ENCODE measurements around the gene PCED1A. TPM values are rescaled to one million over a fixed set of nuclear protein-coding genes. Genes with fewer than 3 reads are reported as not detected.

PCED1A gene
- polyA plus RNA-seq, 10 donors, result 19.9 to 37.6 (median 26.2) TPM

DNA sequence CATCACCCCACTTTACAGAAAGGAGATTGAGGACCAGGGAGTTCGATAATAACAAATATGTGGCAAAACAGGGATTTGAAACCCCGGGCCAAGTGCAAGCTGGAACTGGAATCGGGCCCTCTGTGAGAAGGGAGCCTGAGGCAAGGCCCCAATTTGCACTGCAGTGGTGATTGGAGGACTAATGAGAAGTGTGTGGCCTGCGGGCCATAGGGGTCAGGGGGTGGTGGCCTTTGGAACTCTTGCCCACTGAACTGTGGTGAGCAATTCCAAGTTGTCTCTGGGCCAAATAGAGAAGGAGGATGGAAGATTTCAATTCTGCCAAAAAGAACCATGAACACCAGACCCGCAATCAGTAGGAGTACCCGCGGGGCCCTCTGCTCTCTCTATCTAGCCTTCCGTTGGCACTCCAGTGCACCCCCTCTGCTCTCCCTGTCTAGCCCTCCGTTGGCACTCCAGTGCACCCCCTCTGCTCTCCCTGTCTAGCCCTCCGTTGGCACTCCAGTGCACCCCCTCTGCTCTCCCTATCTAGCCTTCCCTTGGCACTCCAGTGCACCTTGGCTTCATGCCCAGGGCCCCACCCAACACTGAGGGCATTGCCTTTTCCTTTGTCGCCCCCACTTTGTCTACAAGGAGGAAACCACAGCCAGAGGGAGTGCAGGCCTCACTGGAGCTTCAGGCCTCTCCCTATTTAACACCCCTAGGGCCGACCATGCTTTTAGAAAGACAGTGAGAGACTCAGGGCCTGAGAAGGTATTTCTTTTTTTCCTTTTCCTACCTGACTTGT, 26.8 kb upstream of the PCED1A start:
- no peak for DNase-seq

DNA sequence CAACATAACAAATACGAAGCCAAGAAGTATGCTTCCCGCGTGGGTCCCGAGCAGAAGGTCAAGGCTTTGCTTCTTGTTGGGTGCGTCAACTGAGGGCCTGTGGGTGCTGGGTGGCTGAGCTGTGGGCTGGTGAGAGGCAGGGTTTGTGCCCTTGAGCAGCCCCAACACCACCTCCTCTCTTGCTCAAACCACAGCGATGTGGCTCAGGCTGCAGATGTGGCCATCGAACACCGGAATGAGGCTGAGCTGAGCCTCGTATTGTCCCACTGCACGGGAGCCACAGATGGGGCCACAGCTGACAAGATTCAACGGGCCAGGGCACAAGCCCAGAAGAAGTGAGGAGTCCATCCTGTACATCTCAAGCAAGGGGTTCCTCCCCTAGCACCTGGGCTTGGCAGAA, 25.8 kb upstream of the PCED1A start:
- DNase-seq, result no peak

DNA sequence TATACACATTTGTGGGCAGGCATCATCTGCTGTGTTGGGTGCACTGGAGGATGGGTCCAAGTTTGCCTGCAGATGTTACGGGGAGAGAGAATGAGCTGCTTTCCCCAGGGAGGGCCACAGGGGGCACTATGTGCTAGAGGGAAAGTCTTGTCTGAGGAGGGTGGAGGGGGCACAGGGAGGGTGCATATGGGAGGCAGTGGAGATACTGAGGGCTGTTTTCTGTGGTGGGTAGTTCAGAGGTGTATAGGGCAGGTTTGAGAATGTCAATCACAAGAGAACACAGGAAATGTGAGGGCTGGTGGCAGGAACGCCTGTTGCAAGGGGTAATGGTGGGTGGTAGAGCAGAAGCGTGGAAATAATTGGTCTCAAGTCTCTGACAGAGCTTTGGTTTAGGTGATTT, 25.2 kb upstream of the PCED1A start:
- DNase-seq, result no peak

DNA sequence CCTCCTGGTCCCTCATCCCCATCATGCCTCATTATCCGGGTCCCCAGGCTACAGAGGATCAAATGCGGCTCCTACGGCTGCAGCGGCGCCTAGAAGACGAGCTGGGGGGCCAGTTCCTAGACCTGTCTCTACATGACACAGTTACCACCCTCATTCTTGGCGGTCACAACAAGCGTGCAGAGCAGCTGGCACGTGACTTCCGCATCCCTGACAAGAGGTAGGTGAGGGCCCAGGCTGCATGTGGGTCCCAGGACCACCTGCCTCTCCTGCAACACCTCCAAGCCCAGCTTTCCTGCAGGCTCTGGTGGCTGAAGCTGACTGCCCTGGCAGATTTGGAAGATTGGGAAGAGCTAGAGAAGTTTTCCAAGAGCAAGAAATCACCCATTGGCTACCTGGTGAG, 24.6 kb upstream of the PCED1A start:
- no peak for DNase-seq

DNA sequence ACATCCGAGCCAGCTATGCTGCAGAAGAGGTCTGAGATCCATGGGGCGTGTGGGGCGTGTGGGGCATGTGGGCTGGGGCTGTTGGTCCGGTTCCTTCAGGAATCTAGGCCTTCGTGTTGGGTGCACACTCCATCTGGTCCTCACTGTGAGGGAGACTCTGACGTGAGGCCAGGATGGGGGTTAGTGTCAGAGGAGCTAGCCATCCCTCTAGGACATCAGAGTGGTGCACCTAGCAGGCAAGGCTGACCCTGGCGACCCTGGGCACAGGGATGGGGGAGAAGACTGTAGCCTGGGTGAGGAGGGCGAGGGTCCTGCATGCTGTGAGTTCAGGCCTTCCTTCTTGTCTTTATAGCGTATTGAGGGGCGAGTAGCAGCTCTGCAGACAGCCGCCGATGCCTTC, 24.2 kb upstream of the PCED1A start:
- DNase-seq, result no peak

DNA sequence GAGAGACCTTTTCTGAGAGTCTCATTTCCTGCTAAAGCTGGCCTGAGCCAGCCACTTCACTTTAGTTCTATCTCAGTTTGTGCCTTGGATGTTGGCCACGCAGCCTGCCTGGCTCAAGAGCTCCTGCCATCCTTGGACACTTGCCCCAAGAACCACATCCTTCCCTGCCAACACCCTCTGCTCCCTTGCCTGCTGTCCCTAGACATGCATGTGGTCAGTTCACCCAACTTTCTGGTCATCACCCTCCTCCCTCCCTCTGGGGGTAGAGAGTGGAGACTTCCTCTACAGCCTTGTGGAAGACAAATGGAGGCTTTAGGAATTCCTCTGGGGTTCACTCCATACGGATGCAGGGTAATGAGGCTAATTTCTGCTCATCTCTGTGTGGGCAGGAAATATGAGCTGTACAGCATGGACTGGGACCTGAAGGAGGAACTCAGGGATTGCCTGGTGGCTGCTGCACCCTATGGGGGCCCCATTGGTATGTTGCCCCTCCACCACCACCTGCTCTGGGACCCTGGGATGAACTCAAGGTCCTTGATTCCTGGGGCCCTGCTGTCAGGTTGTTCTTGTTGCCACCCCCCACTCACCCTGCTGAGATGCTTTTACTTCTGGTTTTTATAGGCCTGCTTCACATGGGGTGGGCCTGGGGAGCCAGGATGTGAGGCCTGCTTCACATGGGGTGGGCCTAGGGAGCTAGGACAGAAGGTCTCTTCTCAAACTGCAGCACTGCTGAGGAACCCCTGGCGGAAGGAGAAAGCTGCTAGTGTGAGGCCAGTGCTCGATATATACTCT, 19.1 kb upstream of the PCED1A start:
- DNase-seq, result no peak

DNA sequence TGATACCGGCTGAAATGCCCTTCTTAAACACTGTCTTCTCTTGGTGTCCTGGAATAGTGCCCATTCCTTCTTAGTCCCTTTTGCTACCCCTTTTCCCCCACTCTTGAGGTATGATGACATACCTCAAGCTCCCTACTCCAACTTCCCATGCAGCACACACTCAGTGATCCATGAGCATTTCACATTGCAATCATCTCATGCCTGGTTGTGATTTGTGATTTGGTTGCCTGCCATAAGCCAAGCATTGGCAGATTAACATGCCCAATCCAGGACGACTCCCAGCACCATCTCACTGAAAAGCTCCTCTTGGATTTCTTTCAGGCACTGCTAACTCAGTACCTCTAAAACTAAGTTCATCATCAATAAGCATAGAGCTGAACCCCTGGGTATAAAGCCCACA, 18.1 kb upstream of the PCED1A start:
- no peak for DNase-seq

DNA sequence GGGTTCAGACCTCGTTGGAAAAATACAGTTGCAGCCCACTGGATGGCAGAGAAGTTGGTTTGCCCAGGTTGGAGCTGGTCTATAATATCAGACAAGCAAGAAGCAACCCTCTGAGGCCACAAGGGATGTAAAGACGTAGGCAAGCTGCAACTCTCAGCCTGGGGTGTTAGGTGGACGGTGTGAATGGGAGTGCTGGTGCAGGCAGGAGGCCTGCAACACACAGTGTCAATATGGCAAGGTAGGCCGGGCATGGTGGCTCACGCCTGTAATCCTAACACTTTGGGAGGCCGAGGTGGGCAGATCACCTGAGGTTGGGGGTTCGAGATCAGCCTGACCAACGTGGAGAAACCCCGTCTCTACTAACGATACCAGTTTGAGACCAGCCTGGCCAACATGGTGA, 10.6 kb upstream of the PCED1A start:
- DNase-seq, result no peak

DNA sequence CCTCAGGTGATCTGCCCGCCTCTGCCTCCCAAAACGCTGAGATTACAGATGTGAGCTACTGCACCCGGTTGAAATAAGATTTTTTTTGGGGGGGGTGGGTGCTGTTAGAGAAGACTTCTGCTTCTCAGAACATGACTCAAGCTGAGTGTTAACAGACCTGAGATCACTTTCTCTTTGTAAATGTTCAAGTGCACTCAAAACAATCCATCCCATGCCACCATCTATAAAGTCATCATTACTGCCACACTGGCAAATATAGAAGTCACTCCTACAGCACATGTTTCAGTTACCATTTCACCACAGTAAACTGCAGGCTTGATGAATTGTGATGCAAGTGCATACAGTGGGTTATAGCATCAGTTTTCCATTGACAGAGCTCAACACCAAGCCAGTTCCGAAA, 9.1 kb upstream of the PCED1A start:
- DNase-seq, result no peak

DNA sequence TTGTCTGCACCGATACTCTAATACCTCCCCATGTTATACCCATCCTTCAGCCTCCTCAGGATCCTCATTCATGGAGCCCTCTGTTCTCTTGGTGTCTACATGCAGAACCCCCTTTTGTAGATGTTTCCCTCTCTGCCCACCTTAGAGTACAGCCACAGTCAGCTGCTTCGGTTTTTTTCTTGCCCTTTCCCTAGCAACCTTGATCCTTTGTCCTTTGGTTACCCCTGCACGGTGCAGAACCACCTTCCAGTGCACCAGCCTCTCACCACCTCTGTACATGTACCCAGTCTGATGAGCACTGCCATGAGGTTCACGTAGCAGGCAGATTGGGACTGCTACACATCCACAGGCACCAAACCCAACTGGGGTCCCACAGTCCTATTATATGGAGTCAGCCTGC, 7.3 kb upstream of the PCED1A start:
- no peak for DNase-seq

DNA sequence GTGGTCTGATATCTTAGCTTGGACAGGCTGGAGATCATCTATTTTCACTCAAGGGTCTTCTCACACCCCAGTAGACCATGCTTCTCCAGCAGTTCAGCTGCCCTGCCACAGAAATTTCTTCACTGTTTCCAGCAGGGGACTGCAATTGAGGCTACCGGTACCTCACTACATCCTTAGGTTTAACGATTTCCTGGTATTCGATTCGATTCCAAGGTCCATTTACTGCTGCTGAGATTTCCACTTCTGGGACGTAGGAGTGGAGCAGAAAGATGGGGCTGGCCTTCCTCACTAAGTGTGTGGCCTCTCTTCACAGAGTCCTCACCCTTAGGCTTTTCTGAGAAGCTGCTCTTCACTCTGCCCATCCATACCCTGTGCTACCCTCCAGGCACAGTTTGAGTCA, 6.2 kb upstream of the PCED1A start:
- no peak for DNase-seq

DNA sequence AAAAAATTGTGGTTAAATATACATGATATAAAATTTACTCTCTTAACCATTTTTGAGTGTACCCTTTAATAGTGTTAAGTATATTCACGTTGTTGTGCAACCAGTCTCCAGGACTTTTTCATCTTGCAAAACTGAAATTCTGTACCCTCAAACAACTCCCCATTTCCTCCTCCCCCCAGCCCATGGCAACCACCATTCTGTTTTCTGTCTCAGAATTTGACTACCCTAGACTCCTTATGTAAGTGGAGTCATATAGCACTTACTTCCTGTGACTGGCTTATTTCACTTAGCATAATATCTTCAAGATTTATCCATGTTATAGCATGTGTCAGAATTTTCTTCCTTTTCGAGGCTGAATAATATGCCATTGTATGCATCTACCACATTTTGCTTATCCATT, 5.2 kb upstream of the PCED1A start:
- DNase-seq, result no peak

DNA sequence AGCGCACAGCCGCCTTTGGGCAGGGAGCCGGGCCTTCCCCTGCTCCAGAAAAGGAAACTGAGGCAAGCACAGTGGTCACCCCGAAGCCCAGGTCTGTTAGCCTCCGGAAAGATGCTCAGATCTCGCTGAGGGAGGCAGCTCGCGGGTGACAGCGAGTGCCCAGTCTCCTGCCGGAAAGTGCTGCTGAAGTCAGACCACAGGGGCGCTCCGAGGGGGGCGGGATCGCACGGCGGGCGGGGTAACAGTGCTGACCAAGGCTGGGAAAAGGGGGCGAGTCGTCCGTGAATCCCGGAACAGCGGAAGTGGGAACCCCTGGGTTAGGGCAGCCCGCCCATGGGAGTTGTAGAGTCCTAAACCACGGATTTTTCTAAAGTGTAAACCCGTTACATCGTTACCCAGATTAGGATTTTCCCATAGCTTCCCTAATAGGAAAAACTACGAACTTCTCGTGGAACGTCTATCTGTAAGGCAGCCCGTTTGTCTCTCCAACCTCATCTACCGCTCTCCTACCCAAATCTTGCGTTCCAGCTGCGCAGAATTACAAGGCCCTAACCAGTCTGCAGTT, 594 bp upstream of the PCED1A start:
- peak; percentile 43 to 90 (median 78) for DNase-seq

DNA sequence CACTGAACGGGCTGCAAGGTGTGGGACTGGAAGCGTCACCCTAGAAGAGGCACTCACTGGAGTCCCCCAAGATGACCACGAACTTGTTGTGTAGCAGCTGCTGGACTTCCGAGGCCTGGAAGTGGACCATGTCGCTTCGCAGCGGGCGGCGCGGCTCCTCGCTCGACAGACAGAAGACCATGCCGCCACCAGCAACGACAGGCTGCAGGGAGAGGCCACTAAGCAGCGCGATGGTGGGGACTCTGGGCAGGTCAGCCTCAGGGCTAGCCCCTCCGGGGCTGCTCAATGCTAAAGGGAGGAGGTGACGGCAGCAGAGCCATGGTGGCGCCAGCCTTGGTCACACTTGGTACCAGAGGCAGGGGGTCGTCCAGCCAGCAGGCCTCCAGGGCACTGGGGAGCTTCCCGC, 720 bp downstream of the PCED1A start:
- no peak for DNase-seq

DNA sequence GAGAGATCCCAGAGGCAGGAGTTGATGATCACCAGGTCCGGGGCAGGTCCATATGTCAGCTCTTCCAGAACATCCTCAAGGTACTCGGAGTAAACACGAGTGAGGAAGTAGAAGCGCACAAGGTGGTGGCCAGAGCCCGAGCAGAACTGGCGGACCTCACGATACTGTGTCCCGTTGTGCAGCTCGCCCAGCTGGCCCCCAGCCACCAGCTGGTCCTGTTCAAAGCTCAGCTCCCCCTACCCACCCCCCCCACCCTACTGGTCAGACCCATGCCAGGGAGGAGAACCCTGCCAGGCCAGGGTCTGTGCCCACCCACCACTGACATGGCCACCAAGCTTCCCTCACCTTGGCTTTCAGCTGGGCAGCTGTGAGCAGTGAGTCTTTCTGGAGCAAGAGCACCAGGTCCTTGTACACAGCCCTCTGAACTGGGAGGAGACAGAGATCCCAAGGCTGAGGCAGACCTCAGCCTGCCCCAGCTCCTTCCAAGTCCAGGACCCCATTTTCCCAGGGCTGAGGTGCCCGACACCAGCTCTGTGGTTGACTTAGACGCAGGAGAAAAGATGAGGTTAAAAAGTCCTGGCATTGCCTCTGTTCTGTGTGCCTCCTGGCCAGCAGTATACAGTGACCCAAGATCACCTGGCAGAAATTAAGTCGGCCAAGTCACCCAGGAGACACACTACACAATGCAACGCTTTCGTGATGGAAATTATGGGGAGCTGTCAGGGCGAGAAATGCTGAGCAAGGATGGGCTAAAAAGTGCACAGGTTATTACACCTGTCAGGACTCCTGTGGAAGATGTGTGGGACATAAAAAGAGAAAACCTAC, 1.4 kb downstream of the PCED1A start:
- no peak for DNase-seq

DNA sequence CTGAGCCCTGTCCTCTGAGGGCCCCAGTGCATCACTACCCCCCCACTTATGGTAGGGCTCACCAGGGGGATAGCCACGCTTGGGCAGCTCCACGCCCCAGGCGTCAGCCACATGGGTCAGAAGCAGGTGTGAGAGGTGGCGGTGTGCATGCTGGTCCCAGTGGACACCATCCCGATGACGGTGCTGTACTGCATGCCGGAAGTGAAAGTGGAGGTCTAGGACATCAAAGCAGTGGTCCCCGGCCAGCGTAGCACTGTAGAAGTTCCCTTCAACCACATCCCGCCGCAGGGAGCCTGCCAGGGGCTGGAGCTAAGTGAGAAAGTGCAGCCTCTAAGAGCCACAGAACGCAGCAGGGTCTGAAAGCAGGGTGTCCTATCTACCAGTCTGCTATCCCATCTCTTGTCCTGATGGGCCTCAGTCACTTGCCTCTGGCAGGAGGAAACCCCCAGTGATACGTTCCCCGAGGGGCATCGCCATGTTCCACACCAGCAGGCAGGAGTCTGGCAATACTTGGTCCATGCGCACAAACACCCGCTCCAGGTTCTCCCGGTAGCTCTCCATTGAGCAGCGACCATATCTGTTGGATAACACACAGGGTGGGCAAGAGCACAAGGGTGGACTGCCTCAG, 2.2 kb downstream of the PCED1A start:
- no peak for DNase-seq

DNA sequence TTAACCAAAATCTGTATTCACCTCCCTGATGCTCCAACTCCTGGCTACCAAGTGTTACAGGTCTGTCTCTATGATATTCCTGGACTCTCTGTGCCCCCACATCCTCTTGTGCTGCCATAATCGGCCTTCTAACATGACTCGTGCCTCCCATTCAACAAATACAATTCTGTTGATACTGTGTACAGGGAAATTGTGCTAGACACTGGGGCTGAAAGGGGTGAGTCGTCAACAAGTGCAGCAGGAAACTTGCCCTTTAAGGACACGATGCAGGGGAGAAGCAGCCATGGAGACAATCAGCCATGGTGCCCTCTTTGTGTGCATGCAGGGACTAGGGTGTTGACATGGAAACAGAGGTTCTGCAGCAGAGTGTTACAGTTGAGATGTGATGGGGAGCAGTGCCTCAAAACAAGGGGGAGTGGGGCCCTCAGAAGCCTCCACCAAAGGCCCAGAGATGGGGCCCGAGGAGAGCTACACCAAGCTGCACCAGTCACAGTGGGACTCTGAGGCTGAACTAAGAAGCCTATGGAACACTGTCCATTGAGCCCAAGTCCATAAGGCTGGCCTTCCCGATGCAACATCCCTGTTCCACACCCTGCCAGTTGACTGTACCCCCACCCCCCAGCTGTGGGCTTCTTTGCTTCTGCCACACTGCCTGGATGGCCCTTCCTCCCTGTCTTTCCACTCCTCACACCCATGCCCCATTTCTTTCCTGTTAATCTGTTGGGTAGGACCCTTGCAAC, 3.1 kb downstream of the PCED1A start:
- no peak for DNase-seq

DNA sequence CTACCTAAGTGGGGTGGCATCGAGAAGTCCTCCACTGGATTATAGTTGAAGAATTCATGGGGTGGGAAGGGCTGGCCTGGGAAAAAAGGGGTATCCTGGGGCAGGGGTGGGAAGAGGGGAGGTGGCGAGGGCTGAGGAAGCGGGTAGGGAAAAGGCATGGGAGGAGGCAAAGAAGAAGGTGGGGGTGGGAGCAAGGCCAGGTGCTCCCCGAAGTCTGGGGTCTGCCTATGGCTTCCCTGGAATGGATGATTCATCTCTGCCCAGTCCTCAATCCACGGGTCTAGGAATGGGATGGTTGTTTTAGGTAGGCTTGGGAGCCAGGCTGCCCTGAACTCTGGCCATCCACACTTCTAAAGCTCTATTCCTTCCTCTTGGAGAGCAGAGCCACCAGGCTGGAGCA, 4.4 kb downstream of the PCED1A start:
- DNase-seq, result no peak

DNA sequence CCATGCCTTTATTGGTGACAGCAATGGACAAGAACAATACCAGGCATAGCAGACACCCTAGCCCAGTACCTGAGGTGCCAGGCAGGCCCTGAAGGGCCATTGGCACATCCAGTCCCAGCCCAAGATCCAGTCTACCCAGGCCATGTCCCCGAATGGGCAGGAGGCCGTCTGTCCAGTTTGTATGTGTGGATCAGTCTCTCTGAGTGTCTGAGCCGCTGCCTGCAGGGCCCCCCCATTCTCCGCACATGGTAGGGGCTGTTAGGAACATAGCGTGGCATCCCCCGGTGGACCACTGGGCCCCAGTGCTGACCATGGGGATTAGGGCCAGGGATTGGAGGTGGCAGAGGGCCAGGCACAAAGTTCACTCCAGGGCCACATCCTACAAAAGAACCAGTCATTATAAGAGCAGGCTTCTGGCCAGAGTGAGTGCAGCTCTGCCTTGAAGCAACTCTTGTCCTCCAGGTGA, 5.1 kb downstream of the PCED1A start:
- DNase-seq, result no peak

DNA sequence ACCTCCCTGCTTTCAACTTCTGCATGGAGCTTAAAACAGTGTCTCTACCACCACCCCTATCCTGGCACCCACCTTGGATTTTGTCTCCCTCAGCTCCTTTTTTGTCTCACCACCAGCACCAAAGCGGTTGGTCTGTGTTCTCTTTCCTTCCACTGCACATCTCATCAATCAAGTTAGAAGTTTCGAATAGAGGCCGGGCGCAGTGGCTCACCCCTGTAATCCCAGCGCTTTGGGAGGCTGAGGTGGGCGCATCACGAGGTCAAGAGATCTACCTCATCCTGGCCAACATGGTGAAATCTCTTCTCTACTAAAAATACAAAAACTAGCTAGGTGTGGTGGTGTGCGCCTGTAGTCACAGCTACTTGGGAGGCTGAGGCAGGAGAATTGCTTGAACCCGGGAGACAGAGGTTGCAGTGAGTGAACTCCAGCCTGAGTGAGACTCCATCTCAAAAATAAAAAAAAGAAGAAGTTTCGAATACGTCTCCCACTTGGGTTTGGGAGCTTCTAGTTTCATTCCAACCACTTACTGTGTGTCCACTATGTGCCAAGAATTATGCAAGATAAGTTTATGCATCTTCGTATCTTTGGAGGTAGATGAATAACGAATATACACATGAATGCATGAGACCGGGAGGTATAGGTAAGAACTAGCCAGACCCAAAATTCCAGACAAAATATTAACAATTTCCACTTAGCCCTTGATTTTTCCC, 5.9 kb downstream of the PCED1A start:
- DNase-seq, result no peak

Data from muscle of back (tissue), 11 donors.